Ovary (tissue), 10 donors: ENCODE data around the gene SRPK1. TPM values are rescaled to one million over a fixed set of nuclear protein-coding genes. Genes with fewer than 3 reads are reported as not detected.

Experiments used
- DNase-seq, 5 donors: peaks; one replicate each; pipeline ENCODE4 v3.0.0-alpha.2; 2019 to 2020
- H3K27ac ChIP-seq, 2 donors: fragments of 200-600 bp; one replicate each; pipeline versions ENCODE4 v1.5.1 to v1.8.0; 2019 to 2022
- H3K27me3 ChIP-seq: fragments of 200-600 bp; one replicate; pipeline ENCODE4 v1.8.0; 2022
- H3K36me3 ChIP-seq: fragments of 200-600 bp; sonication (generic); one replicate; pipeline ENCODE4 v1.5.1; 2019
- H3K4me1 ChIP-seq: one replicate; pipeline ENCODE4 v1.8.1; 2013; ENCODE audit warnings: mild to moderate bottlenecking, moderate library complexity; ENCODE audit not compliant: insufficient read depth
- H3K4me3 ChIP-seq: fragments of 200-600 bp; sonication (generic); one replicate; pipeline ENCODE4 v1.5.1; 2017
- H3K9me3 ChIP-seq, 2 donors: fragments of 200-600 bp in 1 of 2; sonication (generic) in 1 of 2; one replicate each; pipeline versions ENCODE4 v1.5.1 to v1.8.1; 2013 to 2019; ENCODE audit warnings: mild to moderate bottlenecking in 1 of 2, moderate library complexity in 1 of 2
- EP300 ChIP-seq: sonication (generic); formaldehyde crosslinking; IDR thresholded peaks from one replicate; pipeline ENCODE4 v1.6.1; 2017; ENCODE audit warnings: antibody characterized with exemption
- POLR2A ChIP-seq: fragments of 450-650 bp; IDR thresholded peaks from one replicate; pipeline ENCODE4 v1.6.1; 2017; ENCODE audit warnings: antibody characterized with exemption, mild to moderate bottlenecking, moderate library complexity
- WGBS, 3 donors: extraction: QIAGEN DNeasy Blood & Tissue Kit in 1 of 3; methylation state at CpG; one replicate each; pipeline versions ENCODE4 v1.1.5 to v1.1.7; 2013 to 2017; 5-methylcytosine and 5-hydroxymethylcytosine counted together
- intact Hi-C, 4 donors: fragments of 100-400 bp; cut with DNase I; formaldehyde crosslinking; loops; one replicate each; pipeline versions ENCODE4 v1.11.0 to v1.15.1; 2022 to 2023
- long read RNA-seq, 3 donors: library from polyadenylated mRNA in 2 of 3; unstranded in 2 of 3; transcript quantifications; one replicate each; pipeline ENCODE4 v2.0.0 and lab custom pipeline, GENCODE V29; 2021 to 2026
- polyA plus RNA-seq, 2 donors: library from polyadenylated mRNA; stranded (reverse); fragments of 200-250 nt in 1 of 2; fragments of 350-450 nt in 1 of 2; fragmentation: Illumina TruSeq in 1 of 2; extraction: RNeasy Lipid Tissue Mini Kit (QIAGEN cat#74804) in 1 of 2; gene quantifications; one replicate each; pipeline ENCODE4 v1.2.3, GENCODE V29; 2013 to 2014
- total RNA-seq, 7 donors: library from RNA; depleted of rRNA in 2 of 7; stranded (reverse); fragments of >200 nt in 2 of 7; fragmentation: NEBNext Ultra II Directional in 3 of 7; extraction: Animal tissue kit (Norgen Biotek cat#: 25700) in 3 of 7; gene quantifications; one replicate each; pipeline versions ENCODE4 v1.1.0 to v1.2.4, GENCODE V29; 2016 to 2023
- TF ChIP-seq, protein P1 (sequence below), 3 donors: fragments of 450-650 bp in 2 of 3; fragments of 200-600 bp in 1 of 3; IDR thresholded peaks; one replicate each; pipeline versions ENCODE4 v1.5.1 to v1.8.0; 2016 to 2022; ENCODE audit warnings: antibody characterized with exemption in 3 of 3, mild to moderate bottlenecking in 1 of 3
- donor health status: DM: no; HTN: no; CAD: no; lungs with moderate emphysema.
- donor health status: DM: no; HTN: no; CAD: no.
- donor health status: Bipolar disorder and iron deficiency.
- donor health status: DM: yes; HTN: yes; CAD: no.
- donor health status: DM: no; HTN: no; CAD: no.
- donor health status: DM: yes; HTN: yes; CAD: no.

The SRPK1 gene
- total RNA-seq = 10 to 100 TPM; 21.1 to 28.4 (median 23.5) TPM
- polyA plus RNA-seq = 10 to 100 TPM in 1 of 2 donors, 1 to 10 TPM in 1; 7.3 to 18.5 TPM
- long read RNA-seq, donor 1, full-length matches to known transcripts = 2 of 15 reads
- long read RNA-seq, donor 1, partial matches to known transcripts = 8 of 15 reads
- long read RNA-seq, donor 1, other reads (novel, unspliced or antisense) = 5 of 15 reads
- long read RNA-seq, donor 2, full-length matches to known transcripts = 10 of 52 reads
- long read RNA-seq, donor 2, partial matches to known transcripts = 42 of 52 reads
- long read RNA-seq, donor 2, other reads (novel, unspliced or antisense) = 0 of 52 reads
- long read RNA-seq, donor 3, full-length matches to known transcripts = 40 of 50 reads
- long read RNA-seq, donor 3, partial matches to known transcripts = 1 of 50 reads
- long read RNA-seq, donor 3, other reads (novel, unspliced or antisense) = 9 of 50 reads

- Histone ChIP-seq H3K9me3 (no peaks in the 10 kb centered on the region), H3K4me3 (peak within 1 kb of the TSS; percentile 89), H3K4me1 (peaks cover 3% of the 10 kb centered on the region), H3K27me3 (no peaks in the 10 kb centered on the region), H3K27ac (peak within 1 kb of the TSS; percentile 59 to 69), H3K36me3 (no peaks in the 10 kb centered on the region)
- TF ChIP-seq, protein P1, sequence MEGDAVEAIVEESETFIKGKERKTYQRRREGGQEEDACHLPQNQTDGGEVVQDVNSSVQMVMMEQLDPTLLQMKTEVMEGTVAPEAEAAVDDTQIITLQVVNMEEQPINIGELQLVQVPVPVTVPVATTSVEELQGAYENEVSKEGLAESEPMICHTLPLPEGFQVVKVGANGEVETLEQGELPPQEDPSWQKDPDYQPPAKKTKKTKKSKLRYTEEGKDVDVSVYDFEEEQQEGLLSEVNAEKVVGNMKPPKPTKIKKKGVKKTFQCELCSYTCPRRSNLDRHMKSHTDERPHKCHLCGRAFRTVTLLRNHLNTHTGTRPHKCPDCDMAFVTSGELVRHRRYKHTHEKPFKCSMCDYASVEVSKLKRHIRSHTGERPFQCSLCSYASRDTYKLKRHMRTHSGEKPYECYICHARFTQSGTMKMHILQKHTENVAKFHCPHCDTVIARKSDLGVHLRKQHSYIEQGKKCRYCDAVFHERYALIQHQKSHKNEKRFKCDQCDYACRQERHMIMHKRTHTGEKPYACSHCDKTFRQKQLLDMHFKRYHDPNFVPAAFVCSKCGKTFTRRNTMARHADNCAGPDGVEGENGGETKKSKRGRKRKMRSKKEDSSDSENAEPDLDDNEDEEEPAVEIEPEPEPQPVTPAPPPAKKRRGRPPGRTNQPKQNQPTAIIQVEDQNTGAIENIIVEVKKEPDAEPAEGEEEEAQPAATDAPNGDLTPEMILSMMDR (IDR thresholded peaks at IDR 0.05) = no peak
- TF ChIP-seq POLR2A (no peak), EP300 (no peak)
- 0 to 1% (median 1%) methylated on average over 48 to 69 of the region's 69 CpGs for WGBS, 3 donors
- intact Hi-C loops = no loop called here
- peak; percentile 82 to 90 (median 87) for DNase-seq
Observed at GRCh38 chr6:35920793-35921732, at the start of gene SRPK1. Gene SRPK1, minus strand, starts transcription at chr6:35921098. Its CDS starts 42 bp downstream, at chr6:35921056.

GRCh38 chr6:35970181-35970580, 49.3 kb upstream of the SRPK1 start:
- no peak for DNase-seq
- TF ChIP-seq, protein P1 (IDR thresholded peaks at IDR 0.05) = no peak
- no peak for TF ChIP-seq POLR2A
- TF ChIP-seq EP300 = no peak
- intact Hi-C loops = no loop called here
- Histone ChIP-seq H3K36me3 (no peaks in the 10 kb centered on the region), H3K4me3 (no peak overlapping the region), H3K27ac (no peak overlapping the region), H3K9me3 (no peaks in the 10 kb centered on the region), H3K27me3 (no peaks in the 10 kb centered on the region), H3K4me1 (no peaks in the 10 kb centered on the region)
- 74 to 76% (median 74%) methylated on average over 4 of the region's 4 CpGs for WGBS, 3 donors

GRCh38 chr6:35969646-35970045, 48.7 kb upstream of the SRPK1 start:
- Histone ChIP-seq H3K27ac (no peak overlapping the region), H3K27me3 (no peaks in the 10 kb centered on the region), H3K4me3 (no peak overlapping the region), H3K36me3 (no peaks in the 10 kb centered on the region), H3K4me1 (no peaks in the 10 kb centered on the region), H3K9me3 (no peaks in the 10 kb centered on the region)
- TF ChIP-seq, protein P1 (IDR thresholded peaks at IDR 0.05) = no peak
- no peak for TF ChIP-seq EP300
- no peak for TF ChIP-seq POLR2A
- no peak for DNase-seq
- intact Hi-C loops = no loop called here

GRCh38 chr6:35968821-35969220, 47.9 kb upstream of the SRPK1 start:
- no peaks in the 10 kb centered on the region for H3K36me3 ChIP-seq
- H3K9me3 ChIP-seq = no peaks in the 10 kb centered on the region
- no peak overlapping the region for H3K4me3 ChIP-seq
- H3K27ac ChIP-seq = no peak overlapping the region
- no peaks in the 10 kb centered on the region for H3K27me3 ChIP-seq
- intact Hi-C loops = no loop called here
- WGBS, 3 donors = 82 to 88% (median 87%) methylated on average over 4 of the region's 4 CpGs
- H3K4me1 ChIP-seq = no peaks in the 10 kb centered on the region
- TF ChIP-seq EP300 = no peak
- TF ChIP-seq POLR2A = no peak
- TF ChIP-seq, protein P1 (IDR thresholded peaks at IDR 0.05) = no peak
- no peak for DNase-seq
